Measurements from ENCODE around the gene SELENBP1.
A peak's percentile ranks its signal among the peaks of the same experiment; 100 is the strongest.
"Not testable (repeated sequence)": the region's sequence is repeated elsewhere in the genome, so short reads cannot be mapped to it uniquely, and the experiment has no call there.

Gene SELENBP1

GRCh38 chr1:151402764-151403163 is 30.3 kb upstream of the SELENBP1 start:
- no peak for DNase-seq (ENCODE audit: insufficient read length, low spot score)
- FAIRE-seq, result no peak
- peak; percentile 38; the same call in 1 of the 2 replicates for TF ChIP-seq POLR2AphosphoS5 (IDR thresholded peaks at IDR 0.05; ENCODE audit: low read depth, low read length)
- TF ChIP-seq PAX5 (IDR thresholded peaks at IDR 0.05; ENCODE audit: insufficient read depth, low read length, severe bottlenecking), result no peak
- TF ChIP-seq TAF1 (IDR thresholded peaks at IDR 0.05; ENCODE audit: low read depth, low read length), result no peak

GRCh38 chr1:151401860-151402259 is 29.4 kb upstream of the SELENBP1 start:
- DNase-seq (ENCODE audit: insufficient read length, low spot score) (no peak), FAIRE-seq (no peak)
- TF ChIP-seq POLR2A (IDR thresholded peaks at IDR 0.05; ENCODE audit: low read depth, low read length) (no peak), TAF1 (IDR thresholded peaks at IDR 0.05; ENCODE audit: low read depth, low read length) (no peak), SPI1 (IDR thresholded peaks at IDR 0.05; ENCODE audit: low read depth, low read length) (no peak), PAX5 (IDR thresholded peaks at IDR 0.05; ENCODE audit: insufficient read depth, low read length, severe bottlenecking) (no peak), POLR2AphosphoS5 (IDR thresholded peaks at IDR 0.05; ENCODE audit: low read depth, low read length) (no peak), POU2F2 (IDR thresholded peaks at IDR 0.05; ENCODE audit: low read depth, low read length) (no peak)

GRCh38 chr1:151401125-151401788 is 28.8 kb upstream of the SELENBP1 start:
- DNase-seq (ENCODE audit: insufficient read length, low spot score), result no peak
- TF ChIP-seq POLR2A (IDR thresholded peaks at IDR 0.05; ENCODE audit: low read depth, low read length) (0 out of 2 replicates have a peak, but pooled peaks have one; percentile 6), POLR2AphosphoS5 (IDR thresholded peaks at IDR 0.05; ENCODE audit: low read depth, low read length) (no peak; the same call in 1 of the 2 replicates)
- FAIRE-seq, result no peak

- peak; percentile 66 for DNase-seq (ENCODE audit: insufficient read length, low spot score)
- TF ChIP-seq POLR2A (IDR thresholded peaks at IDR 0.05; ENCODE audit: low read depth, low read length) (peak; percentile 89), PAX5 (IDR thresholded peaks at IDR 0.05; ENCODE audit: insufficient read depth, low read length, severe bottlenecking) (no peak), POU2F2 (IDR thresholded peaks at IDR 0.05; ENCODE audit: low read depth, low read length) (peak; percentile 67; the same call in 1 of the 2 replicates), POLR2AphosphoS5 (IDR thresholded peaks at IDR 0.05; ENCODE audit: low read depth, low read length) (peak; percentile 96), SPI1 (IDR thresholded peaks at IDR 0.05; ENCODE audit: low read depth, low read length) (peak; percentile 65), TAF1 (IDR thresholded peaks at IDR 0.05; ENCODE audit: low read depth, low read length) (peak; percentile 95)
- FAIRE-seq, result peak; percentile 97
These were observed 27.0 kb upstream of the SELENBP1 start, which contains the start of gene PSMB4 for GRCh38 chr1:151399324-151400171. Gene PSMB4, plus strand, starts transcription at chr1:151399573. Its CDS starts 15 bp downstream, at chr1:151399588.

- DNase-seq (ENCODE audit: insufficient read length, low spot score); FAIRE-seq: not testable (repeated sequence)
These were observed 23.8 kb upstream of the SELENBP1 start for GRCh38 chr1:151396265-151396664.

GRCh38 chr1:151393583-151393982 is 21.1 kb upstream of the SELENBP1 start:
- FAIRE-seq (no peak), DNase-seq (ENCODE audit: insufficient read length, low spot score) (no peak)
- TF ChIP-seq SPI1 (IDR thresholded peaks at IDR 0.05; ENCODE audit: low read depth, low read length), result no peak
- TF ChIP-seq POU2F2 (IDR thresholded peaks at IDR 0.05; ENCODE audit: low read depth, low read length), result no peak
- no peak for TF ChIP-seq POLR2A (IDR thresholded peaks at IDR 0.05; ENCODE audit: low read depth, low read length)
- no peak for TF ChIP-seq POLR2AphosphoS5 (IDR thresholded peaks at IDR 0.05; ENCODE audit: low read depth, low read length)
- TF ChIP-seq TAF1 (IDR thresholded peaks at IDR 0.05; ENCODE audit: low read depth, low read length), result no peak
- TF ChIP-seq PAX5 (IDR thresholded peaks at IDR 0.05; ENCODE audit: insufficient read depth, low read length, severe bottlenecking), result no peak

- FAIRE-seq, result no peak
- no peak for DNase-seq (ENCODE audit: insufficient read length, low spot score)
- no peak for TF ChIP-seq POU2F2 (IDR thresholded peaks at IDR 0.05; ENCODE audit: low read depth, low read length)
- no peak for TF ChIP-seq TAF1 (IDR thresholded peaks at IDR 0.05; ENCODE audit: low read depth, low read length)
- no peak for TF ChIP-seq SPI1 (IDR thresholded peaks at IDR 0.05; ENCODE audit: low read depth, low read length)
- no peak for TF ChIP-seq PAX5 (IDR thresholded peaks at IDR 0.05; ENCODE audit: insufficient read depth, low read length, severe bottlenecking)
- no peak for TF ChIP-seq POLR2AphosphoS5 (IDR thresholded peaks at IDR 0.05; ENCODE audit: low read depth, low read length)
- TF ChIP-seq POLR2A (IDR thresholded peaks at IDR 0.05; ENCODE audit: low read depth, low read length), result no peak
These were observed 18.6 kb upstream of the SELENBP1 start for GRCh38 chr1:151391079-151391563.

GRCh38 chr1:151390221-151391078 is 17.9 kb upstream of the SELENBP1 start:
- FAIRE-seq; DNase-seq (ENCODE audit: insufficient read length, low spot score): not testable (repeated sequence)

GRCh38 chr1:151386002-151386401 is 13.5 kb upstream of the SELENBP1 start:
- no peak for TF ChIP-seq PAX5 (IDR thresholded peaks at IDR 0.05; ENCODE audit: insufficient read depth, low read length, severe bottlenecking)
- TF ChIP-seq POLR2AphosphoS5 (IDR thresholded peaks at IDR 0.05; ENCODE audit: low read depth, low read length), result no peak
- TF ChIP-seq POLR2A (IDR thresholded peaks at IDR 0.05; ENCODE audit: low read depth, low read length), result no peak
- no peak for TF ChIP-seq TAF1 (IDR thresholded peaks at IDR 0.05; ENCODE audit: low read depth, low read length)
- TF ChIP-seq POU2F2 (IDR thresholded peaks at IDR 0.05; ENCODE audit: low read depth, low read length), result no peak
- no peak for TF ChIP-seq SPI1 (IDR thresholded peaks at IDR 0.05; ENCODE audit: low read depth, low read length)
- FAIRE-seq, result no peak
- DNase-seq (ENCODE audit: insufficient read length, low spot score), result no peak

Measured in GM12891 (cell line).